Left lung (tissue), 10 donors: ENCODE measurements around the gene ANKRD1. TPM values are rescaled to one million over a fixed set of nuclear protein-coding genes. Genes with fewer than 3 reads are reported as not detected.
A peak's percentile ranks its signal among the peaks of the same experiment; 100 is the strongest.

Experiments
- ATAC-seq: fragments of 200-7000 bp; cut with Tn5 transposase; one replicate; pipeline ENCODE4 v1.9.1; 2020; ENCODE audit warnings: moderate library complexity
- DNase-seq, 4 donors: peaks; one replicate each; pipeline ENCODE4 v3.0.0-alpha.2; 2013 to 2020
- H3K27ac ChIP-seq, 2 donors: fragments of 200-600 bp; sonication (generic) in 1 of 2; one replicate each; pipeline versions ENCODE4 v1.5.0 to v1.8.0; 2020 to 2021
- H3K27me3 ChIP-seq, 2 donors: fragments of 200-600 bp; sonication (generic) in 1 of 2; one replicate each; pipeline versions ENCODE4 v1.5.0 to v1.8.0; 2020 to 2021
- H3K36me3 ChIP-seq, 2 donors: fragments of 200-600 bp; sonication (generic) in 1 of 2; one replicate each; pipeline versions ENCODE4 v1.5.0 to v1.8.0; 2020 to 2021
- H3K4me1 ChIP-seq, 2 donors: fragments of 200-600 bp; one replicate each; pipeline ENCODE4 v1.8.0; 2021
- H3K4me3 ChIP-seq, 2 donors: fragments of 200-600 bp; sonication (generic) in 1 of 2; one replicate each; pipeline versions ENCODE4 v1.5.0 to v1.8.0; 2020 to 2021; ENCODE audit warnings: mild to moderate bottlenecking in 1 of 2
- H3K9me3 ChIP-seq, 2 donors: fragments of 200-600 bp; sonication (generic) in 1 of 2; one replicate each; pipeline versions ENCODE4 v1.5.0 to v1.8.0; 2020 to 2021
- intact Hi-C, 2 donors: fragments of 100-400 bp; cut with DNase I; formaldehyde crosslinking; loops; one replicate each; pipeline versions ENCODE4 v1.11.2 to v1.14.2; 2022
- polyA plus RNA-seq, 6 donors: library from polyadenylated mRNA; unstranded; fragments of 120-200 nt; gene quantifications; one replicate each; pipeline ENCODE4 v1.2.1, GENCODE V29; 2013; ENCODE audit not compliant: insufficient read length in 6 of 6
- total RNA-seq, 2 donors: library from RNA; stranded (reverse); fragmentation: NEBNext Ultra II Directional; extraction: Animal tissue kit (Norgen Biotek cat#: 25700); gene quantifications; one replicate each; pipeline ENCODE4 v1.2.1, GENCODE V29; 2021
- TF ChIP-seq, protein P1 (sequence below), 2 donors: fragments of 200-600 bp; sonication (generic) in 1 of 2; IDR thresholded peaks; one replicate each; pipeline versions ENCODE4 v1.5.0 to v1.8.0; 2021; ENCODE audit warnings: antibody characterized with exemption in 2 of 2
- donor health status: DM: no; HTN: yes; CAD: no.
- donor health status: DM: no; HTN: no; CAD: no.

The ANKRD1 gene
- total and polyA plus RNA-seq, 8 donors: 0.07 to 165 (median 0.17) TPM; not detected in 2

DNA sequence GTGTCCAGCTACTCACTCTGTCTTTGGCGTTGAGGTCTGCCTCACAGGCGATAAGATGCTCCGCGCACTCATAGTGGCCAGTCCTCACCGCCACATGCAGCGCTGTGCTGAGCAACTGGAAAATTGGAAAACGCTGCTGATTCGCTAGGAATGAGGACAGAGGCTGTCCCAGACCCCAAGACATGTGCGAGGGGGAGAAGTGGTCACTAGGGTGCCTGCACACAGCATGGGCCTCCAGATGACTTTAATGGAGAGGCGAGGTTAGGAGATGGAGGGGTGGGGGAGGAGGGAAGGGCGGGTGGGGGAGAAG, 5.2 kb downstream of the ANKRD1 start:
- DNase-seq (peak in 1 of 4 donors; percentile 29), ATAC-seq (no peak)
- Histone ChIP-seq H3K4me1 (peaks cover 0 to 8% of the 10 kb centered on the region in 2 donors), H3K4me3 (no peak overlapping the region), H3K27me3 (no peaks in the 10 kb centered on the region), H3K9me3 (no peaks in the 10 kb centered on the region), H3K36me3 (no peaks in the 10 kb centered on the region), H3K27ac (no peak overlapping the region)
- TF ChIP-seq, protein P1, sequence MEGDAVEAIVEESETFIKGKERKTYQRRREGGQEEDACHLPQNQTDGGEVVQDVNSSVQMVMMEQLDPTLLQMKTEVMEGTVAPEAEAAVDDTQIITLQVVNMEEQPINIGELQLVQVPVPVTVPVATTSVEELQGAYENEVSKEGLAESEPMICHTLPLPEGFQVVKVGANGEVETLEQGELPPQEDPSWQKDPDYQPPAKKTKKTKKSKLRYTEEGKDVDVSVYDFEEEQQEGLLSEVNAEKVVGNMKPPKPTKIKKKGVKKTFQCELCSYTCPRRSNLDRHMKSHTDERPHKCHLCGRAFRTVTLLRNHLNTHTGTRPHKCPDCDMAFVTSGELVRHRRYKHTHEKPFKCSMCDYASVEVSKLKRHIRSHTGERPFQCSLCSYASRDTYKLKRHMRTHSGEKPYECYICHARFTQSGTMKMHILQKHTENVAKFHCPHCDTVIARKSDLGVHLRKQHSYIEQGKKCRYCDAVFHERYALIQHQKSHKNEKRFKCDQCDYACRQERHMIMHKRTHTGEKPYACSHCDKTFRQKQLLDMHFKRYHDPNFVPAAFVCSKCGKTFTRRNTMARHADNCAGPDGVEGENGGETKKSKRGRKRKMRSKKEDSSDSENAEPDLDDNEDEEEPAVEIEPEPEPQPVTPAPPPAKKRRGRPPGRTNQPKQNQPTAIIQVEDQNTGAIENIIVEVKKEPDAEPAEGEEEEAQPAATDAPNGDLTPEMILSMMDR (IDR thresholded peaks at IDR 0.05): no peak
- intact Hi-C loops: no loop called here

DNA sequence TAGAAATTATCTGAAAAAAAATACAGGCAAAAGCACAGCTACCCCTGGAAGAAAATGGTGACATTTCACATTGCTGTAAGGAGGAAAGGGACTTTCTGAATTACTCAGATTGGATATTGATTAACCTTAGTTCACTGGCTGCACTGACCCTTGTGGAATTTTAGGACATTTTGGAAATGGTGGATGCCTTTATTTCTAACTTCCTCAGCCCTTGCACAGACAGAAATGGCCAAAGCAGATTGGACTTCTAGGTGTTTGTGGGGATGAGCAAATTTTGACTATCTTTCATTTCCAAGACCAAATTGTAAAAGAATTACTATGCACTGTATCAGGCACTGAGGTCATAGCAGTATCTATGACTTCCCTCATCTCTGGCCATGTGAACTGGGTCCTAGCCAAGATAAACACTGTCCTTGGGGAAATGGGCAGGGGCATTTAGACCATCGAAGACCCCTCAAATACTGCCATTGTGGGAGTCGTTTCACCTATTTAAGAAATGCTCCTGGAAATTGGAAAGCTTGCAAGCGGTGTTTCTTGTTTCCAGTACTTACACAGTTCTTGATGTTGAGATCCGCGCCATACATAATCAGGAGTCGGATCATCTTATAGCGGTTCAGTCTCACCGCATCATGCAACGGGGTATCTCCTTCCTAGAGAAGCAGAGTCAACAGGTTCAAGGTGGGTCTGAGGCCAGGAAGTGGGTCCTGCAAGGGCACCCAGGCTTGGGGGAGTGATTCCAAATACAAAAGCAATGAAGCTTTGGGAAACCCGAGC, 5.7 kb downstream of the ANKRD1 start:
- no peak for DNase-seq
- TF ChIP-seq, protein P1 (IDR thresholded peaks at IDR 0.05): no peak
- no peak overlapping the region for H3K4me3 ChIP-seq
- H3K27me3 ChIP-seq: no peaks in the 10 kb centered on the region
- no peaks in the 10 kb centered on the region for H3K36me3 ChIP-seq
- no peak overlapping the region for H3K27ac ChIP-seq
- ATAC-seq: no peak
- no peaks in the 10 kb centered on the region for H3K9me3 ChIP-seq
- H3K4me1 ChIP-seq: peaks cover 0 to 8% of the 10 kb centered on the region in 2 donors
- intact Hi-C loops: loop anchor here in 1 of 2 donors (5.0 kb wide), 1 partner anchor 337 kb away; no protein-coding TSS in a partner anchor

DNA sequence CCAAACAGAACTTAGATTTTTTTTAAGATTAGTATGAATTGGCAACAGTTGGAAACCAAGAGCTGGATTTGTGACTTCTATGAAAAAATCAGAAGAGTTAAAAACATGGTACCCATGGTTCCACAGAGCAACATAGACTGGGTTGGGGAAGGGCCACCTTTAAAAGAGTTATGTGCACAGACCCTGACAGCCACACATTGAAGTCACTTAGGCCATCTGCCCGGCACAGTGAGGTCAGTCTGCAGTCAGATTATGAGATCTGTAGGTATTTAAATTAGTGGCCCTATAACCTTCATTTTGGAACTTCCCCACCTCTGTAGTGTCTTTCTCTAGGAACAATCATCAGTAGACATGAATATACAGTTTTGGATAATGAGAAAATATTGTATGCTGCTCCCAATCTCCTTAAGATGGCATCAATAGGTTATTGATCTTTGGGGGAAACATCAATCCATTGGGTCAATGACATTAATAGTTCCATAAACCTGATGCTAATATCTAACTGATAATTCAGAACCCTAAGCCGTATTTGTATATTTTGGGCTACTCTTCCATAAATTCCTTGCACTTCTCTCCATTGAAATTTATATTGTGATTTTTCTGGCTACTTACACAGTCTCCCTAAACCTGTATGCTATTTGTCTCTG, 7.0 kb downstream of the ANKRD1 start:
- TF ChIP-seq, protein P1 (IDR thresholded peaks at IDR 0.05): no peak

DNA sequence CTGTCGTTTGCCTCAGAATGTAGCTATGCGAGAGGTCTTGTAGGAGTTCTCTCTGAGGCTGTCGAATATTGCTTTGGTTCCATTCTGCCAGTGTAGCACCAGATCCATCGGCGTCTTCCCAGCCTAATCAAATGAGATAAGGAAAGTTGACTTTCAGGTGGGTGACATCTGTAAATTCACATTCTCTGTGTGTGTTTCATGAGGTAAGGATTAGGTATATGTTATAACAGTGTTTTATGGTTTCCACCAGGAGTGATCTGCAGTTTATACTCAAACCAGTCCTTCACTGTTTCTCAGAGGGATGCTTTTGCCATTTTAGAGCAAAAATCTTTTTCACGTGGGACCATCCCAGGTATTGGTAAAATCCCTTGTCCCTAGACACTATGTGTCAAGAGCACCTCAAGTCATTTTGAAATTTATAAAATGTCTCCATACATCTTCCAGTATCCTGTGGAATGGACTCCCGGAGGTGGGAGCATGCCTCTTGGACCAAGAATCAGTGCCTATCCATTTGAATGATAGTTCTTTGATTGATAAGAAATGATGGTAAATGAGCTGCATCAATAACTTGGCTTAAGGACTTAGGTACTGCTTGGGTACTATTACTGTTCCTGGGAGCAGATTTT, 7.9 kb downstream of the ANKRD1 start:
- ATAC-seq (no peak), DNase-seq (no peak)
- intact Hi-C loops: loop anchor here in 1 of 2 donors (5.0 kb wide), 1 partner anchor 339 kb away; no protein-coding TSS in a partner anchor
- Histone ChIP-seq H3K4me3 (no peak overlapping the region), H3K36me3 (no peaks in the 10 kb centered on the region), H3K27ac (no peak overlapping the region), H3K27me3 (no peaks in the 10 kb centered on the region), H3K4me1 (peaks cover 0 to 8% of the 10 kb centered on the region in 2 donors), H3K9me3 (no peaks in the 10 kb centered on the region)
- TF ChIP-seq, protein P1 (IDR thresholded peaks at IDR 0.05): no peak

More for the DNA sequence above, 7.0 kb downstream of the ANKRD1 start:
- Histone ChIP-seq H3K27ac (no peak overlapping the region), H3K9me3 (no peaks in the 10 kb centered on the region), H3K36me3 (no peaks in the 10 kb centered on the region), H3K4me3 (no peak overlapping the region), H3K4me1 (peaks cover 0 to 8% of the 10 kb centered on the region in 2 donors), H3K27me3 (no peaks in the 10 kb centered on the region)
- no peak for DNase-seq
- intact Hi-C loops: loop anchor here in 1 of 2 donors (5.0 kb wide), 1 partner anchor 338 kb away; no protein-coding TSS in a partner anchor
- ATAC-seq: no peak

DNA sequence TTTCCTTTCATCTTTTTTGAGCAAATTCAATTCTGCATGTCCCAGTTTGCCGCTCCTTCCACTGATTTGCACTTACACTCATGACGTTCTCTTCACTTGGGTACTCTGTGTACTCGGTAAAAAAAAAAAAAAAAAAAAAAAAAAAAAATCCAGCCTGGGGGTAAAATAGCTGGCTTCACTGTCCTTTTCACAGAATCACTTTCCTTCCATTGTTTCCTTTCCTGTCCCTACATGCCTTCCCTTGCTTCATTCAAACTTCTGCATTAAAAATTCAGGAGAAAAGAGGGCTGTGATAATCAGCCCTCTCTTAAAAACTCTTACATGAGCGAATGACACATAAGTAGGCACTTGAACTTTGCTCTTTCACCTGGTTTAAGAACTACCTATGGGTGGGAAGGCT, 8.7 kb downstream of the ANKRD1 start:
- TF ChIP-seq, protein P1 (IDR thresholded peaks at IDR 0.05): no peak
- intact Hi-C loops: loop anchor here in 1 of 2 donors (5.0 kb wide), 1 partner anchor 340 kb away; no protein-coding TSS in a partner anchor
- DNase-seq: no peak
- H3K9me3 ChIP-seq: no peaks in the 10 kb centered on the region
- no peak overlapping the region for H3K27ac ChIP-seq
- no peak overlapping the region for H3K4me3 ChIP-seq
- peaks cover 0 to 8% of the 10 kb centered on the region in 2 donors for H3K4me1 ChIP-seq
- H3K36me3 ChIP-seq: no peaks in the 10 kb centered on the region
- ATAC-seq: no peak
- H3K27me3 ChIP-seq: no peaks in the 10 kb centered on the region
